Measurements from ENCODE around the gene TICRR. TPM values are rescaled to one million over a fixed set of nuclear protein-coding genes. Genes with fewer than 3 reads are reported as not detected.
A peak's percentile ranks its signal among the peaks of the same experiment; 100 is the strongest.

Gene TICRR
- polyA plus RNA-seq, 4 donors: 7.2 to 12.8 (median 9.5) TPM

DNA sequence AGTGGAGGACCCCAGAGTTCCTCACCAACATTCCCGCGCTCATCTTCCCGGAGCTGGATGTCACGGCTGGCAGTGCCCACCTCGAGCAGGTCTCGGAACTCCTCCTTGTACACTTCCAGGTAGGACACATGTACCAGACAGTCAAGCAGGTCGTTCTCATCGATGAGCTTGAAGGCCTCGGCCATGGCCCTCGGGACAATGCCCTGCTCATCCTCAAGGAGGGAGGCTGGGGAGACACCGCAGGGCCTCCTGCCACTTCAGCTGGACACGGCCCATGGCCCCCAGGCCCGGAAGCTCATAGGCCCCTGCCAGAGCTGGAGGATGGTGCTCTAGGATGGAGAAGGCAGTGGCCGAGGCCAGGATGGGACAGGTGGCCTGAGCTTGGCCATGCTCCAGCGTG is 74.4 kb downstream of the TICRR start:
- no peak for DNase-seq (ENCODE audit: low read depth in 4 of 4, low spot score in 3 of 4)

DNA sequence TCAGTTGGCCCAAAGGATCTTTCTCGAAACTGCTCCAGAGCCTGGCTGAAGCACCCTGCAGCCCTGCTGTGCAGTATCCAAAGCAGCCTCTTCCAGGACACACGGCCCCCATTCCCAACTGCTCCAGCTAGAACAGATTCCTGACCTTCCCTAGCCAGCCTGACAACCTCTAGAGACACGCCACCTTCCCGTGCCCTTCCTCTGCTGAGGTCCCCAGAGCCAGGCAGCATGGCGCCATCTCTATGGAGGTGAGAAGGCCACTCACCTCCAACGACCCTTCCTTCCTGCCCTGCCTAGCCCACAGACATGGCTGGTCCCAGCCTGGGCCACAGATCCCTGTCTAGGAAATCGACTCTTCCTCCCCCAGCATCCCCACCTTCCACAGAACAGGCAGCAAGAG is 76.9 kb downstream of the TICRR start:
- DNase-seq (ENCODE audit: low read depth in 4 of 4, low spot score in 3 of 4): no peak

DNA sequence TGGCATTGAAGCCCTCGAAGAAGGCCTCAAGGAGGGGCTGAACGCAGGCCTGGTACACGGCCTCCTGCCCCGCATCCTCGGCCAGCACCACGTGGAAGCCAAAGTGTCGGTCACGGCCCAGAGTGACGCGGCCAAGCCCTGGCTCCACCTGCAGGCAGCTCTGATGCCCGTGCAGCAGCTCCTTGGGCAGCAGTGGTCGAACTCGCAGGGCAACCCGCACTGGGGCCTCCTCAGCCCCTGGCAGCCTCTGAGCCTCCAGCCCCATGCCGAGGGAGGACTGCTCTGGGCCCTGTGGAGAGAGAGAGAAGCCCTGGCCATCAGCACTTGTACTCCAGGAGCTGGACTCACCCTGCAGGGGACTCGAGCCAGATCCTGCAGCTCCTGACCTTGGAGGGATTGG is 77.4 kb downstream of the TICRR start:
- no peak for DNase-seq (ENCODE audit: low read depth in 4 of 4, low spot score in 3 of 4)

DNA sequence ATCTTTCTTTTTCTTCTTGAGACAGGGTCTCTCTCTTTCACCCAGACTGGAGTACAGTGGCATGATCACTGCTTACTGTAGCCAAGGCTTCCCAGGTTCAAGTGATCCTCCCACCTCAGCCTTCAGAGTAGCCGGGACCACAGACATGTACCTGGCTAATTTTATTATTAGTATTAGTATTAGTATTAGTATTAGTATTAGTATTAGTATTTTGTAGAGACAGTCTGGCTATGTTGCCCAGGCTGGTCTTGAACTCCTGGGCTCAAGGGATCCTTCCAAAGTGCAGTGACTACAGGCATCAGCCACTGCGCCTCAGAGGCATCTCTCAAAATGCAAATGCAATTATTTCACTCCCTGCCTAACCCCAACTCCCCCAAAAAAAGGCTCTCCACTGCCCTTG is 78.3 kb downstream of the TICRR start:
- no peak for DNase-seq (ENCODE audit: low read depth in 4 of 4, low spot score in 3 of 4)

DNA sequence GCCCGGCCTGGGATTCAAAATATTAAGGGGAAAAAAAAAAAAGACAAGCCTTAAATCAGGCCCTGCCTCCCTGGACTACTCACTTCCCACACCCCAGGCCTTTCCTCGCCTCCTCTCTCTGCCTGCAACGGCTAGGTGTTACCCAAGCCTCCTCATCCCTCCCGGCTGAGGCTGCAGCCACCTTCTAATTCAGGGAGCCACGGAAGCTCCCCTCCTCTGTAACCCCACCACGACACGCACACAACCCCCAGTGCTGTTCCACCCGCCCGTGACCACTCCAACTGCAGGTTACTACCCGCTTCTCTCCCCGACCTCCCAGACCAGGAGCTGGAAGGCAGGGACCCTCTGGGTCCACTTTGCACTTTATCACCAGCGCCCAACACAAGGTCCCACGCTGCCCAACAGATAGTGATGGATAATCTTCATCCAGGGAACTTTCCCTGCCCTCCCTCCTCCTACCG is 79.1 kb downstream of the TICRR start:
- DNase-seq (ENCODE audit: low read depth in 4 of 4, low spot score in 3 of 4): no peak

DNA sequence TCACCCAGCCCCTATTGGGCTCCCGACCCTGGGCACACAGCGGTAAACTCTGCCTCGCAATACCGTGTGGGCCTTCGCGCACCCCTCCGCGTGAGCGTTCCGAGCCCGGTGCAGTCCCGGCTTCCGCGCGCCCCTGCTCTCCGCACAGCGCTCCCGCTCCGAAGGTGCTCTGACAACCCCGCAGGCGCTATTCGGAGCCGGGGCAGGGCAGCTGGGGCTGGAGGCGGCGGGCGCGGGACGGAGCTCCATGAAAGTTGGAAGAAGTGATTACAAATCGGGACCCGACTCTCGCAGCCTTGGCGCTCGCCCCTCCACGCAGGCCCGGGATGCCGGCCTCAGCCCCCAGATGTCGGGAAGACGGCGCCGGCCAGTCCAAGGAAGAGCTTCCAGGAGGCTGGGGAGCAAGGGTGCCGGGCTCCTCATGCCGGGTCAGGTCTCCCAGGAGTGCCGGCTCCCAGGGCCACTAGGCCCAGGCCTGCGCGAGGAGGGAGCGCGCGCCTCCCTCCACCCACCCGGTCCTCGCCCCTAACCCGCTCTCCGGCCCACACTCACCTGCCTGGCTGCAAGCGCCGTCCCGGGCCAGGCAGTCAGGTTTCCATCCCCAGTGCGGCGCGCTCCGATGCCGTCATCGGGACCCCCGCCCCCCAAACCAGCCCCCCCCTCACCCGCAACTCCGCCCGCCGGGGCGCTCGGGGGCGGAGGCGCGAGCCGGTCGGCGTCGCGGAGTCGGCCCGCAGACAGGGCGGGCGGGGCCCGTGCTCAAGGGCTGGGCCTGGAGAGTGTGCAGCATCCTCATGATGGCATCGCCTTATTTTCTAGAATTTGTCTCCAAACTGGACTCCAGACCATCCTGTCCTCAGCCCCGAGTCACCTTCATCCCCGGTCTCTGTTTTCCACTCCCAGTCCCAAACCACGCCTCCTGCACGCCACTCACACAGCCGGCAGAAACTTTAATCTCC is 79.9 kb downstream of the TICRR start, which contains the start of gene KIF7:
KIF7 (minus strand) TSS at position 621 of the 959 bp plus-strand sequence. CDS start 2,537 bp downstream, outside the sequence.
- peak in 1 of 4 donors; percentile 47 for DNase-seq (ENCODE audit: low read depth in 4 of 4, low spot score in 3 of 4)

DNA sequence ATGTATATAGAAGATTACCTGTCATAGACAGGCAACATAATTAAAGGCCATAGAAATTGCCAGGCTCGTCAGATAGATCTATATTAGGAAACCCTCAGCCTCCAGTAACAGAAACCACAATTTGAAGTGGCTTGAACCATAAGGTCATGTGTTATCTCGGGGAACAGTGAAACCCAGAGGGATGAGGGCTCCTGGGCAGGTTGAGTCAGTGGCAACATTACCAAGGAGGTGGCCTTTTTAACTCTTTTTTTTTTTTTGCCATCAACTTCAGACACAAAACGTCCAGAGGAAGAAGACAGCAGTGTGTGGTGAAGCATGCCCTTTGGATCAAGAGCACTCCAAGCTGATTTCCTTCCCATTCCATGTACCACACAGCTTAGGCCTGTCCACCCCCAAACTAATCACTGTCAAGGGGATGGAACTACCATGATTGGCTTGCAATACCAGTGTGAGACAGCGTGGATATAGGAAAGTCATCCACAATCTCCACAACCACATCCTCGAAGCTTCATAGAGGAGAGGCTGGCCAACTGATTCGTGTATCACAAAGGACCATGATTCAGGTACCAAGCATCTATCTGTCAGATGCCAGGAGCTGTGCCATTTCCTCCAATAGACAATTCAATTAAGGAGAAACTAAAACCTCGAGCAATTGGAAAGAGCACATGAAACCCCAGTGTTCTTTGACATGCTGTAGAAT is 81.0 kb downstream of the TICRR start:
- no peak for DNase-seq (ENCODE audit: low read depth in 4 of 4, low spot score in 3 of 4)

DNA sequence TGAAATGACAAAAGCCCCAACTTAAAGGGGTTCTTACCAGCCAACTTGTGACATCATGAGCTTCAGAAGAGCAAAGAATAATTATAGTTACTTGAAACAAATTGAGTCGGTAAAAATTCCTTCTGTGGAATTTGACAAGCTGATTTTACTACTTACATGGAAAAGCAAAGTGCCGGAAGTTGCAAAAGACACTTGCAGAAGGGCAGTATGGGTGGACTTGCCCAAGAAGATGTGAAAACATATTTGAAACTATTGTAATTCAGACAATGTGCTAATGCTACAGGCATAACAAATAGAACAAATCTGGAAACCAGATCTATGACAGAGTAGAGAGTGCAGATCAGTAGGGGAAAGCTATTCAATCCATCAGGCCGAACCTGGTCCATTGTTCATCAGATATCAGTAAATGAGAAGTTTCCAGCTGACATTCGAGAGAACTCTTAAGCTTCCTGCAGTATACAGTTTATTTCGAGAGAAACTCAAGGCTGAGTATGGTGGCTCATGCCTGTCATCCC is 82.5 kb downstream of the TICRR start:
- no peak for DNase-seq (ENCODE audit: low read depth in 4 of 4, low spot score in 3 of 4)

DNA sequence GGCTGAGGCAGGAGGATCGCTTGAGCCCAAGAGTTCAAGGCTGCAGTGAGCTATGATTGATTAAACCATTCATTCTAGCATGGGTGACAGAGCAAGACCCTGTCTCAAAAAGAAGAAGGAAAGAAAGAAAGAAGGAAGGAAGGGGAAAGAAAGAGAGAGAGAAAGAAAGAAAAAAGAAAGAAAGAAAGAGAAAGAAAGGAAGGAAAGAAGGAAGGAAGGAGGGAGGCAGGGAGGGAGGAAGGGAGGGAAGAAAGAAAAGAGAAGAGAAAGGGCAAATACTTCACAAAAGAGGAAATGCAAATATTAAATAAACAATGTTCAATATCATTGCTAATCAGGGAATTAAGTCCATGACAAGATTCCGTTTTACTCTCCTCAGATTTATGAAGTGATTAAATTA is 84.0 kb downstream of the TICRR start:
- no peak for DNase-seq (ENCODE audit: low read depth in 4 of 4, low spot score in 3 of 4)

DNA sequence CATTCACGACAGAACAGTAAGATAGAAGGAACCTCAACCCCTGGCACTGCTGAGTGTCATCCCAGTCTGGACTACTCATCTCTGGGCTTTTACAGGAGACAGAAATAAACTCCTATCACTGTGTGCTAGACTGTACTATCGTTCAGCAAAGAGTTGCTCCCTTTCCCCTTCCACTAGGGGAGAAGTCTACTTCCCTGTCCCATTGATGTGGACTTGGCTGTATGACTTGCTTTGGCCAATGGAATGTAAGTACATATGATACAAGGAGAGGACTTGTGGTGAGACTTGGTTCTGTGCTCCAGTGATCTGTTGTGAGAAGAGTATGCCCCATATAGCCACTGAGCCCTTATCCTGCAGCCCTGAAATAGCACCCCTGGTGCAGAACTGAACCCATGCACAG is 85.3 kb downstream of the TICRR start:
- DNase-seq (ENCODE audit: low read depth in 4 of 4, low spot score in 3 of 4): no peak

DNA sequence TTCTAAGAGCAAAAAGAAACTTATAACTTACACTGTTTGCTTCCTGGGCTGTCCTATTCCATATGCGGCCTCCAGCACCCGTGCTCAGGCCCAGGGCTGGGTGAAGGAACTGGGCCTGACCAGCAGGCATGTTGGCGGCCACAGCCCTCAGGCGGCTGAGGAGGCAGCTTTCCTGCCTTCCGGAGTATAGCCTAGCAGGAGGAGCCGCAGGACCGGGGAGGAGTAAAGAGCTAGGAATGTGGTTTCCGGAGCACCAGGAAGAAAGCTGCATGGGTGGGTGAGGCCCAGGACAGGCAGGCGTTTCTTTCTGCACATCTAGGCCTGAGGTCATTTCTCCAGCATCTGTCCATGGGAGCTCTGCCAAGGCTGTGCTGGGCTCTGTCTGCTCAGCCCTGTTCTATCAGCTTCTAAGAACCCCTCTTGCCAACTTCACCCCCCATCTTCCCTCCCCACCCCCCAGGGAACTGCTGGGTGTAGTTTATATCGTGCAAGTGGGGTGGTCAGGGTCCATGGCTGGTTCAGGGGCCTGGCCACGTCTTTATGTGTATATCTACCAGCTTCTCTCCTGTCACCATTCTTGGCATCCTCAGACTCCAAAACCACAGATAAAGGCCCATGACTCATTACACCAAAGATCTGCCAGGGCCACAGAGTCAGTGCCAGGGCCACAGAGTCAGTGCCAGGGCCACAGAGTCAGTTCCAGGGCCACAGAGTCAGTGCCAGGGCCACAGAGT is 87.8 kb downstream of the TICRR start:
- no peak for DNase-seq (ENCODE audit: low read depth in 4 of 4, low spot score in 3 of 4)

DNA sequence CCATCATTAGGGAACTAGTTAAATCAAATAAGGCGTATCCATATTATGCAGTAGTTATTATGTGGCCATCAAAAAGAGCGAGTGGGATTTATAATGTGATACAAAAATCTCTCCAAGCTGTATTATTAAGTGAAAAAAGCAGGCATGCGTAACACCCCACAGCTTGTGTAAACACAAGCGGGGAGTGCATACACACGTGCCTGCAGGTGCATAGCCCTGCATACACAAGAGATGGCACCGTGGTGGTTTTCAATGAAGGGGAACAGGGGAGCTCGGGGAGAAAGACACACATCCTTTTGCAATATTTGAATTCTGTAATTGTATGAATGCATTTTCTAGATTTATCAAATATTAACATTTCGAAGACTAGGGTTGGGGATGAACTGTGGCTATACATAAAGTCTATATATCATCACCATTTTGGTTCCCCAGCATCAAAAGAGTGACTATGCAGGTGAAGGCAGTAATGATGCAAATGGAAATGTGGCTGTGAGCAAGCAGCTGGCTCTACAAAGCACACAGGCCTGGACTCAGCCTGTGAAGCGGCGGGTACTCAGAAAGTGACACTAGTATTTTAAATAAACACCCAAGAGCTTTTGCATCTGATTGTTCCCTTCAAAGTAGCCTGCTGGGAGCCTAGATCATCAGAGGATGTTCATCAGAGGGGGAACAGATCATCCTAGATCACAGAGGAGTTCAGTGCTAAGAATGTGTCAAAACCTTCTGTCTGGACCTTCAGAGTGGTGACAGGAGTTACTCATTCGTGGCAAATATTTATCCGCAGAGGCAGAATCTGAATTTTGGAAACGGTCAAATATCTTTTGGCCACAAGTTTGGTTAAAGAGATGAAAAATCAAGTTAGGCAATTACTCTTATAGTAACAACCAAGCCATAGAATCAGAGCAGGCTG is 89.4 kb downstream of the TICRR start:
- DNase-seq (ENCODE audit: low read depth in 4 of 4, low spot score in 3 of 4): no peak

DNA sequence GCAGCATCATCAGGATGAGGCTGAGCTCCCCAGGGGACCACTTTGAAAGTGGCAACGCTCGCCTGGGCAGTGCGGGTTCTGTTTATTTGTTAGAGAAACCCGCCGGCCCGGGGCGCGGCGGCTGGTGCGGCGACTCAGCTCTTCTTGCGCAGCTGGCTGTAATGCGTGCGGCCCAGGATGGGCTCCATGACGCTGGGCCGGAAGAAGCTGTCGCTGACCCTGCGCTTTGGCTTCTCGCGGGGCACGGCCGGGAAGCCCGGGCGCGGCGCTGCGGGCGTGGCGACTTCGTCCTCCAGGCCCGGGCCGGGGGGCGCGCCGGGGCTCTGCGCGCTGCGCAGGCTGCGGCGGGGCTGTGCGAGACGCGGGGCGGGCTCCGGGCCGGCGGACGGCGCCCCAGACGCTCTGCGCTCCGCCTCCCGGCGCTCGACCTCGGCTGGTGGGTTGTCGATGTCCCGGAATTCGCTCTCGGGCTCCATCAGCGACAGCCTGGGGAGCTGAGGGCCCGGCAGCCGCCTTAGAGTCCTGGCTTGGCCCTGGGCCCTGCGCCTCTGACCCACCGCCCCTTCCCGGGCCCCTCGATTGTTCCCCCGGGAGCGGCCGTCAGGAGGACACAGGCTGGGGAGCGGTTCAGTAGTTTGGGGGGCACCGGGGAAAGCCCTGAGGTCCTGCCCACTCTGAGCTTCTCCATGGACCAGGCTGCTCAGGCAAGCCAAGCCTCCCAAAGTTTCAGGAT is 90.3 kb downstream of the TICRR start:
- no peak for DNase-seq (ENCODE audit: low read depth in 4 of 4, low spot score in 3 of 4)

DNA sequence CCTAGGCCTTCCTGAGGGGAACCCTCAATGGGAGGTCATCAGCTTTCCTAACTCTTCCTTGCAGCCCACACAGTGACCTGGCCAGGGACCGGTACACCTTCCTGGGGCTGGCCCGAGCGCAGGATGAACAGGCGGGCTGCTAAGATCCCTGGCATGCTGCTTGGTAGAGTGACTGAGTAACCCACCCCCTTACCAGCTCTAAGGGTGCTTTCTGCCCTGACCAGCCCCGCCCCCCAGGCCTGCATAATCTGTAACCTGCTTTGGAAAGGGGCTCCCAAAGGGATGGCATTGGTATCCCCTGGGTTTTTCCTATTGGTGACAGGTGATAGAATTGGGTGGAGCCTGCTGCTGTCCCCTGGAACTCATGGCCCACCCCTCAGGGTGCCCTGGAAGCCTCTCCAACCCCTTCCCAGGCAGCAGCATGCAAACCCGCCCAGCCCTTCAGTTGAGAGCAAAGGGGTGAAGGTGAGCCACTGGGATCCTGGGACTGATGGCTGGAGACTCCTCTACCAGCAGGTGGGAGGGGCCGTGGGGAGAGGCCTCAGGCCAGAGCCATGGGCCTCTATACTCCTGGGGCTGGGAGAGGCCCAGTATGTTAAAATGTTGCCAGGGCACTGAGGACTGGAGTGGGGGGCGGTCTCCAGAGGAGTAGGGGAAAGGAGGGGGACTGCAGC is 91.1 kb downstream of the TICRR start:
- no peak for DNase-seq (ENCODE audit: low read depth in 4 of 4, low spot score in 3 of 4)

DNA sequence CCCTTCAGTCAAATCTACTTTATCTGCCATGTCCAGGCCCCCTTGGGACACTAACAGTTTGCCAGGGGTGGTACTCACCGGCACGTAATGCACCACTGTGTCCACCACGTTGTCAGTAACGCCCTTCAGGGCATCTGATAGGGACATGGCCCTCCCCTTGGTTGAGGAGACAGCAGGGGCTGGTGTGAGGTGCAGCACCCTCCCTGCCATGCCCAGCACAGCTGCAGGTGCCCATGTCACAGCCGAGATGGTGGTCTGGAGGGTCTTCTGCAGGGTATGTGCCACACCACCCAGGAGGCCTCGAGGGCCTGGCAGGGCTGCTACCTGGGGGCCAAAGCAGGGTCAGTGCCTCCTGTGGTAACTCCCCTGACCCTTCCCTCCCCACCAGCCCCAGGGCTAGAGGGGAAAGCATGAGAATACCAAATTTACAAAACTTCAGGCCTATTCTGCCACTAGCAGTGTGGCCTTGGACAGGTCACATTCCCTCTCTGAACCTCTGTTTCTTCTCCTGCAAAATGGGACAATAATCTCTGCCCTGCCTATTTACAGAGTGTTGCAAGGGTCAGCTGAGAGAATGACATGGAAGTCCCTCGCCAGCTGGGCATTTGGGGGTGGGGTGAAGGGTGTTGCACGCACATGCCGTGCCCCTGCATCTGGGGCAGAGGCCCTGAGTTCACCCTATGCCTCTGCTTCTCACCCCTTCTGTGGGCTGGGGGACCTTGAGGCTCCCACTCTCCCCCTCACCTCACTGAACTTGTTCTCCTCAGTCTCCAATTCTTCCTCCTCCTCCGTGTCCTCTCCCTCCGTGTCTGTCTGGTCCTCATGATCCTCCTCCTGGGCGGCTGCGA is 91.8 kb downstream of the TICRR start:
- no peak for DNase-seq (ENCODE audit: low read depth in 4 of 4, low spot score in 3 of 4)

DNA sequence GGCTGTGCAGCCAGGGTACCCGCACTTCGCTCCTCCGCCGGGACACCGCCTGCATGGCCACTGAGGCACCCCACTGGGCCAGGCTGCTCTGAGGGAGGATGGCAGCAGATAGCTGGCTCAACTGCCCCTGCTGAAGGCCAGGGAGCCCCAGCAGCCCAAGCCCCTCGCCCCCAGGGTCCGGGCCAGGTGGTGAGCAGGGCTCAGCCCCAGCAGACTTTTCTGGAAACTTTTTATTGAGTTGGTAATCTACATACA is 92.4 kb downstream of the TICRR start:
- DNase-seq (ENCODE audit: low read depth in 4 of 4, low spot score in 3 of 4): no peak

DNA sequence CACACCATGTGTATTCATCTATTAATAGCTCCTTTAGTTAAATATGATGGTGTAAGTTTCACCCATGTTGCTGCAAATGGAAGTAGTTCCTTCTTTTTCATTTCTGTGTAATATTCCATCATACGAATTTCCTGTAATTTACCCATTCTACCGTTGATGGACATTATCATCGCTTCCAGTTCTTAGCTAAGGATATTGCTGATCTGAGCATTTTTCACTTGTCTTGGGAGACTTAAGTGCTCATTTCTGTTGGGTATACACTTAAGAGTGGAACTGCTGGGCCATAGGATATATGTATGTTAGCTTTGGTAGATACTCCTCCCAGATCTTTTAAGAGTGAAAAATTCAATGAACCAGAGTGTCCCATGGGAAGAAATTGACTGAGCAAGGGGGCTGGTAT is 92.9 kb downstream of the TICRR start:
- no peak for DNase-seq (ENCODE audit: low read depth in 4 of 4, low spot score in 3 of 4)

DNA sequence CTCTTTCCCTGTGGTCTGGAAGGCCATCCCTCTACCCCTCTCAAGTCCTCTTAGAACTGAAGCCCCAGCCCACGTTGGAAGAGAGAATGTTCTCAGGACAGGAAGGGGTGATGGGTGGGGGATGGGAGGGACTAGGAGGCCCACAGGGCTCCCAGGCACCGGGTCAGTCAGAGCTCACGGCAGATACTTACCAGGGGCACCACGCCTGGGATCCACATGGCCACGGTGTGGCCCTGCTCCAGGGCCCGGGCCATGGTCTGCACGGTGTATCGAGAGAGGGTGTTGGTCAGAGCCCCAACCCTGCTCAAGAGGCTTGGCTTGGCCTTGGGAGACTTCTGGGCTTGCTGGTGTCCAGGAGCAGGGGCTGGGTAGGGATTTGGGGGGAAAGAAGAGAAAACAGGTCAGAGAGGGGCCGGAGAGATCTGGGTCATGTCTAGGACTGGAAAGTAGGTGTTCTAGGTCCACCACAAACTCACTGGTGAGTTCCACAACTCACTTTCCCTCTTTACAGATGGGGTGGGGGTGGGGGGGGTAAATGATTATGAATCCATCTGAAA is 94.1 kb downstream of the TICRR start:
- no peak for DNase-seq (ENCODE audit: low read depth in 4 of 4, low spot score in 3 of 4)
